GM10248 (cell line): ENCODE data around the gene NAP1L1.
"Not testable (repeated sequence)": the region's sequence is repeated elsewhere in the genome, so short reads cannot be mapped to it uniquely, and the experiment has no call there.

Source experiments
- CTCF ChIA-PET: fragments of 300-600 bp; sonication (Branson Sonifier 250); formaldehyde crosslinking; extraction: SDS; loops from one replicate; lab custom pipeline; 2021; ENCODE audit warnings: antibody characterized with exemption; lab: Yijun Ruan, JAX
- POLR2A ChIA-PET: fragments of 350-650 bp; sonication (Branson Sonifier 250); formaldehyde crosslinking; extraction: SDS; loops from one replicate; lab custom pipeline; 2020; ENCODE audit warnings: antibody characterized with exemption; lab: Yijun Ruan, JAX
- DNase-seq: peaks from one replicate; pipeline ENCODE4 v3.0.0; 2012; ENCODE audit errors: extremely low spot score
- CTCF ChIP-seq: IDR thresholded peaks from 2 replicates; pipeline ENCODE4 v1.5.1; 2012; ENCODE audit warnings: mild to moderate bottlenecking, low read depth; ENCODE audit errors: extremely low read depth, missing control alignments, control extremely low read depth

Gene NAP1L1

GRCh38 chr12:75996861-75997447 lies 87.5 kb downstream of the NAP1L1 start:
- no peak for TF ChIP-seq CTCF
- POLR2A ChIA-PET = no interaction called here
- DNase-seq = no peak
- CTCF ChIA-PET = interaction anchor here (1.8 kb wide), 1 partner anchor 469 kb away, joined by 5 read pairs; no protein-coding TSS in a partner anchor

GRCh38 chr12:75995691-75996090 lies 88.8 kb downstream of the NAP1L1 start:
- ChIA-PET CTCF (interaction anchor here (1.0 to 1.8 kb wide), 2 partner anchors 60 to 468 kb away, joined by 3 to 5 read pairs; no protein-coding TSS in a partner anchor), POLR2A (no interaction called here)
- TF ChIP-seq CTCF = no peak
- DNase-seq = no peak

- POLR2A ChIA-PET = no interaction called here
- TF ChIP-seq CTCF = no peak
- CTCF ChIA-PET = interaction anchor here (1.0 kb wide), 1 partner anchor 53 kb away, joined by 4 read pairs; no protein-coding TSS in a partner anchor
- DNase-seq = no peak
Measured at GRCh38 chr12:75994069-75994740, 90.3 kb downstream of the NAP1L1 start.

GRCh38 chr12:75991753-75992152 lies 92.7 kb downstream of the NAP1L1 start:
- POLR2A ChIA-PET = no interaction called here
- DNase-seq = no peak
- TF ChIP-seq CTCF = no peak
- CTCF ChIA-PET = interaction anchor here (1.3 to 2.3 kb wide), 2 partner anchors 10 to 41 kb away, joined by 3 to 7 read pairs; partner anchors contain the start of gene PHLDA1

- TF ChIP-seq CTCF = no peak
- POLR2A ChIA-PET = no interaction called here
- no peak for DNase-seq
- CTCF ChIA-PET = interaction anchor here (1.0 to 2.1 kb wide), 4 partner anchors 9 to 41 kb away, joined by 3 to 5 read pairs (median 4); partner anchors contain the start of gene PHLDA1
Measured at GRCh38 chr12:75990189-75990912, 94.1 kb downstream of the NAP1L1 start.

- DNase-seq, POLR2A ChIA-PET: not testable (repeated sequence)
- CTCF ChIA-PET = interaction anchor here (1.7 kb wide), 1 partner anchor 61 kb away, joined by 3 read pairs; no protein-coding TSS in a partner anchor
Measured at GRCh38 chr12:75987709-75988108, 96.8 kb downstream of the NAP1L1 start.
